IMR-90 (cell line): ENCODE data around the gene RPGRIP1L. TPM values are rescaled to one million over a fixed set of nuclear protein-coding genes. Genes with fewer than 3 reads are reported as not detected.

ENCODE experiments used
- ATAC-seq: fragments of 200-7000 bp; cut with Tn5 transposase; 2 replicates; pipeline ENCODE4 v1.9.1; 2020; ENCODE audit warnings: low read depth, mild to moderate bottlenecking, moderate library complexity
- BruUV-seq: library from RNA; stranded (reverse); fragments of 400-500 nt; replicated peaks from 2 replicates; lab custom pipeline; 2021; lab: Mats Ljungman, UMichigan
- CTCF ChIA-PET: fragments of 300-600 bp; formaldehyde crosslinking; extraction: SDS; loops from one replicate; lab custom pipeline; 2021; ENCODE audit warnings: antibody characterized with exemption; lab: Yijun Ruan, JAX
- POLR2A ChIA-PET: fragments of 300-600 bp; sonication (Branson Sonifier 250); formaldehyde crosslinking; loops from one replicate; lab custom pipeline; 2022; ENCODE audit warnings: antibody characterized with exemption; ENCODE audit not compliant: unreplicated experiment; lab: Charles Lee
- DNase-seq: peaks from one replicate; pipeline ENCODE4 v3.0.0; 2013
- H2AFZ ChIP-seq: replicated peaks from 2 replicates; pipeline ENCODE3; 2013; ENCODE audit warnings: low read length, mild to moderate bottlenecking; ENCODE audit not compliant: poor library complexity
- H2AK5ac ChIP-seq: 2 replicates; pipeline ENCODE4 v1.6.1; 2013; ENCODE audit warnings: low read depth, low read length, inconsistent platforms
- H2AK9ac ChIP-seq: replicated peaks from 2 replicates; pipeline ENCODE3; 2013; ENCODE audit warnings: mild to moderate bottlenecking, low read depth, low read length, moderate library complexity; ENCODE audit not compliant: poor library complexity
- H2BK120ac ChIP-seq: 2 replicates; pipeline ENCODE4 v1.6.1; 2013; ENCODE audit warnings: low read depth, low read length, inconsistent platforms
- H2BK15ac ChIP-seq: 3 replicates; pipeline ENCODE4 v1.6.1; 2013; ENCODE audit warnings: low read depth, low read length, inconsistent platforms
- H2BK20ac ChIP-seq: 2 replicates; pipeline ENCODE4 v1.6.1; 2013; ENCODE audit warnings: low read depth, mild to moderate bottlenecking, inconsistent platforms, low read length, moderate library complexity
- H2BK5ac ChIP-seq: 2 replicates; pipeline ENCODE4 v1.6.1; 2013; ENCODE audit warnings: mild to moderate bottlenecking, low read depth, low read length, inconsistent platforms; ENCODE audit not compliant: poor library complexity, severe bottlenecking
- H3K14ac ChIP-seq: replicated peaks from 2 replicates; pipeline ENCODE4 v1.6.1; 2013; ENCODE audit warnings: low read depth, low read length, inconsistent platforms
- H3K18ac ChIP-seq: 2 replicates; pipeline ENCODE4 v1.6.1; 2013; ENCODE audit warnings: low read depth, low read length, control low read depth
- H3K23ac ChIP-seq: 2 replicates; pipeline ENCODE4 v1.6.1; 2013; ENCODE audit warnings: low read depth, low read length, inconsistent platforms
- H3K27ac ChIP-seq: 2 replicates; pipeline ENCODE4 v1.5.1; 2013; ENCODE audit warnings: mild to moderate bottlenecking, control low read depth, low read length; ENCODE audit not compliant: insufficient read depth
- H3K27me3 ChIP-seq: 2 replicates; pipeline ENCODE4 v1.6.1; 2013; ENCODE audit warnings: low read length; ENCODE audit not compliant: control insufficient read depth, insufficient read depth
- H3K36me3 ChIP-seq: 2 replicates; pipeline ENCODE4 v1.6.1; 2013; ENCODE audit warnings: low read length, mixed read lengths; ENCODE audit not compliant: control insufficient read depth, insufficient read depth
- H3K4ac ChIP-seq: 2 replicates; pipeline ENCODE4 v1.6.1; 2013; ENCODE audit warnings: low read depth, low read length, inconsistent platforms
- H3K4me1 ChIP-seq: 2 replicates; pipeline ENCODE4 v1.6.1; 2013; ENCODE audit warnings: low read length, mixed read lengths; ENCODE audit not compliant: control insufficient read depth, insufficient read depth
- H3K4me2 ChIP-seq: 2 replicates; pipeline ENCODE4 v1.6.1; 2013; ENCODE audit warnings: low read depth, mild to moderate bottlenecking, control low read depth, low read length, moderate library complexity
- H3K4me3 ChIP-seq: 2 replicates; pipeline ENCODE4 v1.5.1; 2013; ENCODE audit warnings: low read depth, mild to moderate bottlenecking, control low read depth, low read length, moderate library complexity; ENCODE audit not compliant: insufficient read depth
- H3K56ac ChIP-seq: 2 replicates; pipeline ENCODE4 v1.6.1; 2013; ENCODE audit warnings: low read length, inconsistent platforms; ENCODE audit not compliant: insufficient read depth; ENCODE audit errors: extremely low read depth
- H3K79me1 ChIP-seq, 2 experiments: 2 replicates each; pipeline ENCODE4 v1.6.1; 2013; ENCODE audit warnings: low read length in 2 of 2, inconsistent platforms in 1 of 2, low read depth in 1 of 2
- H3K9ac ChIP-seq: 2 replicates; pipeline ENCODE4 v1.6.1; 2013; ENCODE audit warnings: low read depth, low read length, control low read depth
- H3K9me1 ChIP-seq: 2 replicates; pipeline ENCODE4 v1.6.1; 2013; ENCODE audit warnings: low read length, inconsistent platforms; ENCODE audit not compliant: insufficient read depth
- H3K9me3 ChIP-seq: 2 replicates; pipeline ENCODE4 v1.6.1; 2013; ENCODE audit warnings: low read length; ENCODE audit not compliant: control insufficient read depth, insufficient read depth
- H4K20me1 ChIP-seq: 2 replicates; pipeline ENCODE4 v1.6.1; 2013; ENCODE audit warnings: low read length, inconsistent platforms; ENCODE audit not compliant: insufficient read depth
- H4K5ac ChIP-seq: 2 replicates; pipeline ENCODE4 v1.6.1; 2013; ENCODE audit warnings: mild to moderate bottlenecking, low read depth, low read length, control low read depth
- H4K8ac ChIP-seq, 2 experiments: 2 replicates each; pipeline ENCODE4 v1.6.1; 2013; ENCODE audit warnings: low read depth in 2 of 2, low read length in 2 of 2, control low read depth in 1 of 2, inconsistent platforms in 1 of 2
- H4K91ac ChIP-seq: 2 replicates; pipeline ENCODE4 v1.6.1; 2013; ENCODE audit warnings: low read depth, low read length, inconsistent platforms; ENCODE audit not compliant: insufficient read depth
- BHLHE40 ChIP-seq: fragments of 150-350 bp; IDR thresholded peaks from 2 replicates; pipeline ENCODE4 v1.6.1; 2016; ENCODE audit warnings: mild to moderate bottlenecking, low read depth, low read length
- CEBPB ChIP-seq: IDR thresholded peaks from 2 replicates; pipeline ENCODE4 v1.6.1; 2012; ENCODE audit warnings: low read depth, low read length, improper control_type of control experiment
- CHD1 ChIP-seq: IDR thresholded peaks from 2 replicates; pipeline ENCODE4 v1.6.1; 2012; ENCODE audit warnings: low read depth, low read length, improper control_type of control experiment
- FOS ChIP-seq: fragments of 150-350 bp; IDR thresholded peaks from 2 replicates; pipeline ENCODE4 v1.6.1; 2016; ENCODE audit warnings: low read depth, low read length
- MAFK ChIP-seq: IDR thresholded peaks from 2 replicates; pipeline ENCODE4 v1.6.1; 2012; ENCODE audit warnings: low read depth, low read length, improper control_type of control experiment
- MAZ ChIP-seq: IDR thresholded peaks from 2 replicates; pipeline ENCODE4 v1.6.1; 2012; ENCODE audit warnings: low read depth, mild to moderate bottlenecking, low read length, improper control_type of control experiment, moderate library complexity, borderline replicate concordance
- MXI1 ChIP-seq: IDR thresholded peaks from 2 replicates; pipeline ENCODE4 v1.6.1; 2012; ENCODE audit warnings: low read depth, mild to moderate bottlenecking, low read length, moderate library complexity, borderline replicate concordance
- NFE2L2 ChIP-seq: fragments of 150-350 bp; IDR thresholded peaks from 2 replicates; pipeline ENCODE4 v1.6.1; 2016; ENCODE audit warnings: low read depth, mild to moderate bottlenecking, low read length
- RAD21 ChIP-seq: IDR thresholded peaks from 2 replicates; pipeline ENCODE4 v1.6.1; 2012; ENCODE audit warnings: low read length, improper control_type of control experiment
- RCOR1 ChIP-seq: IDR thresholded peaks from 2 replicates; pipeline ENCODE4 v1.6.1; 2012; ENCODE audit warnings: mild to moderate bottlenecking, low read length, improper control_type of control experiment; ENCODE audit not compliant: insufficient replicate concordance
- RFX5 ChIP-seq: IDR thresholded peaks from 2 replicates; pipeline ENCODE4 v1.8.0; 2012; ENCODE audit warnings: low read depth, mild to moderate bottlenecking, low read length, moderate library complexity
- SMC3 ChIP-seq: fragments of 150-350 bp; IDR thresholded peaks from 2 replicates; pipeline ENCODE4 v1.6.1; 2016; ENCODE audit warnings: low read depth, mild to moderate bottlenecking, antibody characterized with exemption, low read length, moderate library complexity
- dilution Hi-C: fragments of 300-500 bp; cut with HindIII; formaldehyde crosslinking; loops from one replicate; pipeline ENCODE4 v1.14.3; 2018; ENCODE audit warnings: low sequenced_read_pairs; ENCODE audit not compliant: unreplicated experiment
- in situ Hi-C: fragments of 300-500 bp; cut with MboI; formaldehyde crosslinking; loops from 3 replicates; pipeline ENCODE4 v1.14.3; 2019; ENCODE audit warnings: low sequenced_read_pairs, inconsistent platforms, mixed read lengths
- intact Hi-C: fragments of 100-400 bp; cut with micrococcal nuclease; formaldehyde crosslinking; loops from 2 replicates; pipeline ENCODE4 v1.10.0; 2022
- polyA plus RNA-seq, 3 experiments: library from polyadenylated mRNA; depleted of rRNA; stranded (reverse); fragments of >200 nt; gene quantifications; 2 replicates each; pipeline ENCODE4 v1.2.3, GENCODE V29; 2012; ENCODE audit warnings: low replicate concordance in 1 of 3
- total RNA-seq: library from RNA; depleted of rRNA; stranded (reverse); fragments of >200 nt; gene quantifications from 2 replicates; pipeline ENCODE4 v1.2.3, GENCODE V29; 2012
- TF ChIP-seq, protein P1 (sequence below): conservative IDR thresholded peaks from 2 replicates; pipeline ENCODE4 v1.5.1; 2012; ENCODE audit warnings: mild to moderate bottlenecking, low read depth, low read length, improper control_type of control experiment

Gene RPGRIP1L
- total and polyA plus RNA-seq, 2 of the 4 experiments (the other 2 are of a cell fraction) = 7.3 to 10.4 TPM

- H3K4me1 ChIP-seq = no peaks in the 10 kb centered on the region
- CTCF ChIA-PET = no interaction called here
- no peaks in the 10 kb centered on the region for H4K20me1 ChIP-seq
- H2BK5ac ChIP-seq = no peak overlapping the region
- POLR2A ChIA-PET = no interaction called here
- DNase-seq (no peak), ATAC-seq (no peak)
- no peak overlapping the region for H3K56ac ChIP-seq
- H2BK20ac ChIP-seq = no peak overlapping the region
- no peaks in the 10 kb centered on the region for H3K36me3 ChIP-seq
- H3K4ac ChIP-seq = no peak overlapping the region
- no peak for TF ChIP-seq BHLHE40
- no peak for TF ChIP-seq NFE2L2
- no peak for TF ChIP-seq RAD21
- no peak for TF ChIP-seq SMC3
- no peak for TF ChIP-seq RFX5
- no peak for TF ChIP-seq FOS
- no peak for TF ChIP-seq CEBPB
- TF ChIP-seq MAZ = no peak
- TF ChIP-seq, protein P1, sequence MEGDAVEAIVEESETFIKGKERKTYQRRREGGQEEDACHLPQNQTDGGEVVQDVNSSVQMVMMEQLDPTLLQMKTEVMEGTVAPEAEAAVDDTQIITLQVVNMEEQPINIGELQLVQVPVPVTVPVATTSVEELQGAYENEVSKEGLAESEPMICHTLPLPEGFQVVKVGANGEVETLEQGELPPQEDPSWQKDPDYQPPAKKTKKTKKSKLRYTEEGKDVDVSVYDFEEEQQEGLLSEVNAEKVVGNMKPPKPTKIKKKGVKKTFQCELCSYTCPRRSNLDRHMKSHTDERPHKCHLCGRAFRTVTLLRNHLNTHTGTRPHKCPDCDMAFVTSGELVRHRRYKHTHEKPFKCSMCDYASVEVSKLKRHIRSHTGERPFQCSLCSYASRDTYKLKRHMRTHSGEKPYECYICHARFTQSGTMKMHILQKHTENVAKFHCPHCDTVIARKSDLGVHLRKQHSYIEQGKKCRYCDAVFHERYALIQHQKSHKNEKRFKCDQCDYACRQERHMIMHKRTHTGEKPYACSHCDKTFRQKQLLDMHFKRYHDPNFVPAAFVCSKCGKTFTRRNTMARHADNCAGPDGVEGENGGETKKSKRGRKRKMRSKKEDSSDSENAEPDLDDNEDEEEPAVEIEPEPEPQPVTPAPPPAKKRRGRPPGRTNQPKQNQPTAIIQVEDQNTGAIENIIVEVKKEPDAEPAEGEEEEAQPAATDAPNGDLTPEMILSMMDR = no peak
- TF ChIP-seq MXI1 = no peak
- TF ChIP-seq CHD1 = no peak
- no peak for TF ChIP-seq MAFK
- TF ChIP-seq RCOR1 = no peak
- H4K91ac ChIP-seq = no peak overlapping the region
- no peak overlapping the region for H3K4me2 ChIP-seq
- H3K27ac ChIP-seq = no peak overlapping the region
- BruUV-seq = no TSS peak
- H2AK5ac ChIP-seq = no peak overlapping the region
- H2BK15ac ChIP-seq = no peak overlapping the region
- H3K23ac ChIP-seq = no peak overlapping the region
- no peak overlapping the region for H3K9ac ChIP-seq
- no peaks in the 10 kb centered on the region for H3K9me3 ChIP-seq
- H3K9me1 ChIP-seq = no peaks in the 10 kb centered on the region
- in situ Hi-C loops (no loop called here), dilution Hi-C loops (no loop called here), intact Hi-C loops (no loop called here)
- no peak overlapping the region for H4K5ac ChIP-seq
- no peak overlapping the region for H3K14ac ChIP-seq
- H2AFZ ChIP-seq = no peak overlapping the region
- H2BK120ac ChIP-seq = no peak overlapping the region
- H3K27me3 ChIP-seq = no peaks in the 10 kb centered on the region; the same call in 1 of the 2 replicates
- H3K4me3 ChIP-seq = no peak overlapping the region
- no peak overlapping the region for H2AK9ac ChIP-seq
- no peak overlapping the region for H3K18ac ChIP-seq
- no peak overlapping the region for H4K8ac ChIP-seq
- H3K79me1 ChIP-seq = no peaks in the 10 kb centered on the region
These were observed 131.9 kb downstream of the RPGRIP1L start for GRCh38 chr16:53571763-53572162.
